Glomerular visceral epithelial cell (primary cell): Measurements from ENCODE around the gene PFDN4.

Experiments
- DNase-seq: peaks from one replicate; pipeline ENCODE4 v3.0.0-alpha.2; 2016; ENCODE audit errors: extremely low spot score

The PFDN4 gene

GRCh38 chr20:54200487-54201267 lies 7.2 kb upstream of the PFDN4 start:
- no peak for DNase-seq

GRCh38 chr20:54201268-54201846 lies 6.5 kb upstream of the PFDN4 start:
- no peak for DNase-seq

- DNase-seq = no peak
Measured at GRCh38 chr20:54203281-54203680, 4.6 kb upstream of the PFDN4 start.

- no peak for DNase-seq
Measured at GRCh38 chr20:54204063-54204462, 3.8 kb upstream of the PFDN4 start.

GRCh38 chr20:54204481-54204880 lies 3.4 kb upstream of the PFDN4 start:
- no peak for DNase-seq

- DNase-seq = no peak
Measured at GRCh38 chr20:54205450-54205849, 2.4 kb upstream of the PFDN4 start.

- no peak for DNase-seq
Measured at GRCh38 chr20:54207053-54207742, 689 bp upstream of the PFDN4 start.

GRCh38 chr20:54208548-54209176 lies 775 bp downstream of the PFDN4 start:
- DNase-seq = peak; percentile 24

- no peak for DNase-seq
Measured at GRCh38 chr20:54209216-54209813, 1.4 kb downstream of the PFDN4 start.

- no peak for DNase-seq
Measured at GRCh38 chr20:54212226-54212625, 4.3 kb downstream of the PFDN4 start.

- DNase-seq = no peak
Measured at GRCh38 chr20:54212871-54213270, 5.0 kb downstream of the PFDN4 start.

GRCh38 chr20:54214566-54214965 lies 6.7 kb downstream of the PFDN4 start:
- no peak for DNase-seq

- DNase-seq = no peak
Measured at GRCh38 chr20:54215157-54215789, 7.4 kb downstream of the PFDN4 start.

GRCh38 chr20:54217762-54218161 lies 9.9 kb downstream of the PFDN4 start:
- DNase-seq = no peak

- no peak for DNase-seq
Measured at GRCh38 chr20:54218470-54218869, 10.6 kb downstream of the PFDN4 start.

GRCh38 chr20:54219751-54220426 lies 12.0 kb downstream of the PFDN4 start:
- peak; percentile 31 for DNase-seq

- no peak for DNase-seq
Measured at GRCh38 chr20:54220722-54221121, 12.8 kb downstream of the PFDN4 start.

GRCh38 chr20:54221353-54221752 lies 13.5 kb downstream of the PFDN4 start:
- no peak for DNase-seq

- no peak for DNase-seq
Measured at GRCh38 chr20:54221996-54222890, 14.4 kb downstream of the PFDN4 start.

GRCh38 chr20:54223285-54223684 lies 15.4 kb downstream of the PFDN4 start:
- DNase-seq = no peak
